ENCODE measurements around the gene PLCL1.
A peak's percentile ranks its signal among the peaks of the same experiment; 100 is the strongest.

The PLCL1 gene

DNA sequence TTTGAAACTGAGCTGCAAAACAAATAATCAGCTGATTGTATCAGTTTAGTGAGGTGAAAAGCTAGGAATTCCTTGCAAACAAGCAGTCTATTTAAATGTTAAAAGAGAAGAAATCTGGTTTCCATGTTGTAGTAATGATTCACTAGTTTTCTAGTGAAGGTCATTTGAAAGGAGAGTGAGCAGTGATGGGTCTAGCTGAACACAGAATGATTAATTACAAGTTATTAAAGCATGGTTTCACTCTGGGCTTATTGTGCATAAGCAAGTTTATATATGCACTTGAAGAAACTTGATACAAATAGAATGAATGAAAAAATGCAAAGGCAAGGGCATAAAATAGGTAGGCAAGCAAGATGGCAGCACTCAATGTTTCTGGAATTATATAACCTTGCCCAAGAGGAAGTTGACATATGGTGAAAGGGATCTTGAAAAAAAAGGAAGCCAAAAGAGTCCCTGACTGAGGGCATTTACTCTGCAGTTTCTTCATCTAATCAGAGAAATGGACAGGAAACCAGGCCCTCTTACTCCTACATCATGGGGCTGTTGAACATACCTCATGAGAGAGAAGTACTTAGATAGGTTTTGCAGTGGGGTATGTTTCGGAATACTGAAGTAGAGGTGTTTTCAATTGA, 53.2 kb downstream of the PLCL1 start:
- no peak for DNase-seq (ENCODE audit: low spot score)

GRCh38 chr2:197858607-197859140, 54.3 kb downstream of the PLCL1 start:
- DNase-seq (ENCODE audit: low spot score) = no peak

DNA sequence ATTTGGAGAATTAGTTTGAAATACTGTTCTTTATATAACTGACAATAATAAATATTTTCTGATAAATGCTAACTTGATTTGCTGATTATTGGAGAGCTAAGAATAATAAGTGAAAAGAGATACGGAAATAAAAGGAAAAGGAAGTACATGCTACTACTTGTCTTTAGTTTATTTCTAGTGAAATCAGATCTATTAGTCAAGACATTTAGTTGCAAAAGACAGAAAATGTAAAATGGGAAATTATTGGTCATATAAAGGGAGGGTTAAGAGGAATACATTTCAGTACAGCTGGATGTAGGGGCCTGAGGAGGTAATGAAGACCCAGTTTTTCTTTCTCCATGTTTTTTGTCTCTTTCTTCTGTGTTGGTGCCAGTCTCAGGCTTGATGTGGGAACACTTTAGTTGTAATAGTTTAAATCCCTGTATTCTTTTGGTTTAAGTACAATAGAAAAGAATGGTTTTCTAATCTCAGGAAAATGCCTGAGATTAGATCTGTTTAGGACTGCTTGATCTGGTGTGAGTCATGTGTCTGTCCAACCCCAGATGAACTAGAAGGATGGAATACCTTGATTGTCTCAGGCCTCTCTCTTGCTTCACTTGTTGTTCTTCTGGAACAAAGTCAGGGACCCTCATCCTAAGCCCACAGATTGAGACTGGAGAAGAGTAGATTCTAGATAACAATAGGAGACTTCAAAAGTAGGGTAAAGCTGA, 58.0 kb downstream of the PLCL1 start:
- no peak for DNase-seq (ENCODE audit: low spot score)

DNA sequence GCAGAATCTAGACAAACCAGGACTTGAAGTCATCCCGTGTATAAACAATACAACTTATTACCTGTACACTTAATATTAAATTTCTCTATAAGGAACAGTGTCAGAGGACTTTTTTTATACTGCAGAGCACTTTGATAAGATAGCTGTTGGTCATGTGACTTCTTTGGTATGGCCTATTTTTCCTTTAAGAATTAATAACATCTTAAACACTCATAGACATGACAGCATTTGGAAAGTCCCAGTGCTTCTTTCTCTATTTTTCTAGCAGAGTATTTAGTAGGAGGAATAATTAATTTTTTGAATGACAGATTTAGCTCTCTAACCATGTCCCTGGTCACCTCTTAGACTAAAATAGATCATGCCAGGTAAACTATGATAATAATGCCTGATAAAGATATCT, 59.4 kb downstream of the PLCL1 start:
- DNase-seq (ENCODE audit: low spot score) = no peak

- DNase-seq (ENCODE audit: low spot score) = no peak
Observed at GRCh38 chr2:197866455-197866854, 62.1 kb downstream of the PLCL1 start.

DNA sequence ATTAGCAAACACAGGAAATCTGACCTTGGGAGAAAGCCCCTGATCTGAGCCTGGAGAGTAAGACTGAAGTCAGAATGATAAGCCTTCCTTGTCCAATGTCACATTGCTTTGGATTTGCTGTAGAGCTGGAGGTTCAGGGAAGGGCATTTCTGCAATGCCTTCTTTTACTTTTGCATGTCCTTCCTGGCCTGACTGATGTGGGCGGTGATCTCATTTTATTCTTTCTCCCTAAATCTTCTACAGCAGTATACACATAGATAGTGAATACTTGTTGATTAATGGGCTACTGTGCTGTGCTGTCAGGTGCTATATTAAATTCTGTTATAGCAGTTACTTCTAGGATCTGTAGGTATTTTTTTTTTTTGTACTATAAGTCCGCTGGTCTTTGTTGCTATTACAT, 62.6 kb downstream of the PLCL1 start:
- DNase-seq (ENCODE audit: low spot score) = no peak

GRCh38 chr2:197867624-197868023, 63.2 kb downstream of the PLCL1 start:
- DNase-seq (ENCODE audit: low spot score) = no peak

- no peak for DNase-seq (ENCODE audit: low spot score)
Observed at GRCh38 chr2:197868206-197868605, 63.8 kb downstream of the PLCL1 start.

GRCh38 chr2:197869041-197869440, 64.6 kb downstream of the PLCL1 start:
- DNase-seq (ENCODE audit: low spot score) = no peak

GRCh38 chr2:197869501-197870111, 65.2 kb downstream of the PLCL1 start:
- no peak for DNase-seq (ENCODE audit: low spot score)

DNA sequence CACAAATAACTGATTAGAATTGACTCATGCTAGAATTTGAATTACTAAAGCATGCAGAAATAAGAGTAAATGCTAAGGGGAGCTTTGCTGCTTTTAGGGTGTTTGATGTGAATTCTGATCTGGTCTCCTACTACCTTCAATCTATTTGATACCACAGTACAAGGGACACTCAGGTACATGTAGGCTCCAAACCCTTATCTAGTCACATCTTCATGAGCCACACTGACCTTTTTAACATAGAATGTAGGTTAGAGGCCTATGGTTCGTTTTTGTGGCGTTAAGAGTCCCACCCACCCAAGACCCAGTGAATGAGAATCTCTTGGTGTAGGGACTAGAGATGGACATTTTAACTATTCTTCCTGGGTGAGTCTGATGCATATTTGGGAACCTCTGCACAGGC, 65.7 kb downstream of the PLCL1 start:
- DNase-seq (ENCODE audit: low spot score) = no peak

DNA sequence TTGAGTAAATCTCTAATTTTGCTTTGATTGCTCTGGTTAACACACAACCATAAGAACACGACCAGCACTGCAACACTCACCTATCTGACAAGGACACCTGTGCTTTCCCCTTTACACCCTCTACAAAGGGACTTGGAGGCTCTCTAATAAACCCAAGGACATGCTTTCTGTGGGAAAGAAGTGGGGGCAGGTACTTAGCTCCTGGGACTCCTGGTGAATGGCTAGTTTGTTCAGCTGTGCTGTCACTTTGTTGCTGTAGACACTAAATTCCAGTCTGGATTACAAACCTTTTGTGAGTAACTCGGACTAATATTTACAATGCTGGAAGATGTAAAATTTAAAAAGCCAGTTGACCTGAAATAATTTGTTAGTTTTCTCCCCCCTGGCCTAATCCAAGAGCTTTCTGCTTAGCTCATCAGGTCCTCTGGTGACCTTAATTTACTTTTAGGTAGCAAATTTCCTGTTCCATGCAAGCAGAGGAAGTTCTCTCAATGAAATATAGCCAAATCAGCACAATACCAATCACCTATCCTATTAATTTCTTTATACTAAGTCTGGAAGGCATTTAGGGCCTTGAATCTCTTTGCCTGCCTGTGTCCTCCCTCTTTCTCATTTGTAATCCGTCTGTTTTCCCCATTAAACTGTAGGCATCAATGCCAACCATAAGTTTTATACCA, 67.5 kb downstream of the PLCL1 start:
- DNase-seq (ENCODE audit: low spot score) = no peak

GRCh38 chr2:197873293-197873701, 68.9 kb downstream of the PLCL1 start:
- peak; percentile 24 for DNase-seq (ENCODE audit: low spot score)

- DNase-seq (ENCODE audit: low spot score) = no peak
Observed at GRCh38 chr2:197875763-197876162, 71.4 kb downstream of the PLCL1 start.

DNA sequence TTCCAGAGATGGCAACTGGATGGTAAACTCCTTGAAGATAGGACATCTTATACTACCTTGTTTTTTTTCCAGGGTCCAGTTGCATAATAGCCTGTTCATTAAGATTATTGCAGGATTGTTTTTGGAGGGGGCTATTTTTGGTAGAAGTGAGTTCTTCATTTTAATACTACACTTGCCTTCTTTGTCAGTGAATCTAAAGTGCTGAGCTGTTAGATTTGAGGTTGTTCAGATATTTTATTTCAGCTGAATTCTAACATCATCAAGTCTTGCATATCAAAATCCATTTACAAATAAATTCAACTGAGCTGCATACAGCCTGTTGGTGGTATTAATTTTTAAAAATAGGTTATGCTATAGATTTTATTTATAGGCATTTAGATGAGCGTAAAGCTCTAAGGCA, 72.1 kb downstream of the PLCL1 start:
- DNase-seq (ENCODE audit: low spot score) = no peak

GRCh38 chr2:197877038-197877437, 72.6 kb downstream of the PLCL1 start:
- DNase-seq (ENCODE audit: low spot score) = no peak

DNA sequence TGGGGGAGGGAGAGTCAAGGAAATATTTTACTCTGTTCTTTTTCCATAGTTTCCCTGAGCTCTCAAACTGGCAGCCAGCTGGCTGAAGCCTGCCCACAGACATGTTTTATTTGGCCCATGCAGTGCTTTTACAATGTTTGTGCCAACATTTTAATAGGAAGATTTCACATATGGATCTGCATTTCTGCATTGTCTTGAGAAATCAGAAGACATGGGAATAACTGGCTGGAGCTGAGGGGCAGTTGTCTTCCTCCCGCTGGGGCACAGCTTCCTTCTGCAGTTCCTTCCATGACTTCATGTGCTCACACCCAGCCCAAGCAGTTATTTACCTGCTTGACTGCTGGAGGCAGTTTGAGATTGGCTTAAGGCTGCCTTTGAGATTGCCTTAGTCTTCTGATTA, 74.4 kb downstream of the PLCL1 start:
- DNase-seq (ENCODE audit: low spot score) = no peak

DNA sequence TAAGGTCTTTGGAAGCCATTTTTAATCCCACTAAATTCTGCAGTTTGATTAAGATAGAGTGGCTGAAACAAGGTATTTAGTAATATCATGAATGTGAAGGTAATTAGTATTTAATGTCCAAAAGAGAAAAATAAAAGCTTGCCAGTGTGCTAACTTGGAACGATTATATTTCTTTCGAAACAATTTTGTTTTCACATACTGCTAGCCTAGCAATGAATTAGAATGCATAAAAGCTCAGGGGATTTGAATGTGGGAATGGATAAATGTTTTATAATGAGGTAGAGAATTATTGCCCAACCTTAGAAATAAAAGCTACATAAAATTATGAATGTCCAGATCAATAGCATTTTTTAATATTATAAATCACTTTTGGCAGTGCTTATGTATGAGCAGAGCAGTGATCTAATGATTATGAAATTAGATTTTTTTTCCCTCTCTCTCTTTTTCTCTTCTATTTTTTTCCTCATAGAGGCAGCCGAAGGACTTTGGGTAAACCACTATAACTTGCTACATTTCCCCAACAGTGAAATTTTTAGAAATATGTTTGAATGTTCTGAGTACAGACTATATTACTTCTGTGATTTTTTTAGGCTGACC, 75.5 kb downstream of the PLCL1 start:
- no peak for DNase-seq (ENCODE audit: low spot score)

GRCh38 chr2:197883354-197884032, 79.1 kb downstream of the PLCL1 start:
- no peak for DNase-seq (ENCODE audit: low spot score)

DNA sequence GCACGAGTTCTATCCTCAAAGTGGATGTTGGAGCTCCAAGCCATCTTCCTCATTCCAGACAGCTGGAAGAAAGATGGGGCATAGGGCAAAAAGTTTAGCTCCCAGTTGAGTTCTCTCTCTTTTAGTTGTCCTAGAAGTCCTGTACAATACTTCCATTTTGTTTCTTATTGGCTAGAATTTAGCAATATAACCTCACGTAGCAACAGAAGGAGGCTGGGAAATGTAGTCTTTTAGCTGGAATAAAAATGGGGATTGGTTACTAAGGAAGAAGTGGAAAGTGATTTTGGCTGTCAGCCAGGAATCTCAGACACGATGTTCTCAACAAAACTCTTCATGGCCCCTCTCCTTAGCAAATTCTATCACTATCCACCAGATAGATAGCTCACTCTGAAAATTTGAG, 79.9 kb downstream of the PLCL1 start:
- DNase-seq (ENCODE audit: low spot score) = no peak

GRCh38 chr2:197885126-197885525, 80.7 kb downstream of the PLCL1 start:
- DNase-seq (ENCODE audit: low spot score) = no peak

DNA sequence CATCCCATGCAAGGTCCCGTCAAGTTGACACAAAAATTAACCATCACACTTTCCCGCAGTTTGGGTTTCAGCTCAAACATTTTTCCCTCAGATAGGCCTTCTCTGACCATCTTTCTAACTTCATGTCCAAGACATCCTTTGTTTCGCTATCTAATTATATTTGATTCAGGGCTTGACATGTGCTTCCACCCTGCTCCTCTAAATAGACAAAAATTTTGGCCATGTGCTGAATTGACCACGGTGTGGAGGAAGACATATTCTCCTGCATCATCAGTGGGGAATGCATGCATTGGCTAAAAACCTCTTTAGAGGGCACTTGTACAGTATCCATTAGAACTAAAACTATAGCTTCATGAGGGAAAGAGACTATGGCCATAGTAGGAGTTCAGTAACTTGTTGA, 81.2 kb downstream of the PLCL1 start:
- DNase-seq (ENCODE audit: low spot score) = no peak

Measured in iPS-NIHi11 (cell line).